ENCODE results near the gene BCL7C. TPM values are rescaled to one million over a fixed set of nuclear protein-coding genes. Genes with fewer than 3 reads are reported as not detected.
A peak's percentile ranks its signal among the peaks of the same experiment; 100 is the strongest.

Gene BCL7C
- total and polyA plus RNA-seq, 10 of the 15 experiments (the other 5 are each of a cell fraction or from before 2014, with no cell fraction given) = 1.1 to 30.5 (median 13.7) TPM

DNA sequence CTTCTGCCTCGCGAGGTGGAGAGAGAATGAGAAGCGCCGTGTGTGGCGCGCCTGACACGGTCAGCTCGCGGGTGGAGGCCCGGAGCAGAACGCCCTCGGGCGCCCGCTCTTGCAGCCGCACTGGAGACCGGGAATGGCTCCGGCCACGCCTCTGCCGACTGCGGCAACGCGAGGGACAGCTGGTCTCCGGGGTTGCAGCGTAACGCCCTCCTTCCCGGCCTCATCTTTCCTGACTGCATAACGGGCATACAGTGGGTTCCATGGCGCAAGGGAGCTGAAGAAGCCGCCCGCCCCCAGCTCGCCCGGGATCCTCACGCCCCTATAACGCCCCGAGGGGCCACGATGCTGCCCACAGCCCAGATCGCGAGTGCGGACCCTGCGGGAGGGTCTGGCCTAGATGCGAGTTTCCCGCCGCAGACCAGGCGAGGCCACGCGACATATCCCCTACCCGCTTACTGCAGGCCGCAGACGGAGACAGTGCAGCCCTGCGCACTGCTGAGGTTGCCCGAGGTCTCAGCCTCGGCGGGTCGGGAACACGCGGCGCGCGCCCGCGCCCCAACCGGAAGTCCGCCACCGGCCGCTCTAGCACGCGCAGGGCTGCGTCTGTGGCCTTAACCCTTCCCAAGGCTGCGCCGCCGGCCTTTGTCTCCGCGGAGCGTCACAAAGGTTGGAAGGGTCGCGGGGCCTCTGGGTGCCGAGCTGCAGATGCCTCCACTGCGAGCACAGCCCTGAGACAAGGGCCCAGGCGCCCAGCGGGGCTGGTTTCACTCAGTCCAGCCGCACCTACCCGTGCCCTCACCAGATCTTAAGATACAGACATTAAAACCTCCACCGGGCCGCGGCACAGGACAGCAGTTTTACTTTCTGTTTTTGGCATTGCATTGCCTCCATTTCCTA is 18.8 kb downstream of the BCL7C start (continued):
- TF ChIP-seq, protein P1, sequence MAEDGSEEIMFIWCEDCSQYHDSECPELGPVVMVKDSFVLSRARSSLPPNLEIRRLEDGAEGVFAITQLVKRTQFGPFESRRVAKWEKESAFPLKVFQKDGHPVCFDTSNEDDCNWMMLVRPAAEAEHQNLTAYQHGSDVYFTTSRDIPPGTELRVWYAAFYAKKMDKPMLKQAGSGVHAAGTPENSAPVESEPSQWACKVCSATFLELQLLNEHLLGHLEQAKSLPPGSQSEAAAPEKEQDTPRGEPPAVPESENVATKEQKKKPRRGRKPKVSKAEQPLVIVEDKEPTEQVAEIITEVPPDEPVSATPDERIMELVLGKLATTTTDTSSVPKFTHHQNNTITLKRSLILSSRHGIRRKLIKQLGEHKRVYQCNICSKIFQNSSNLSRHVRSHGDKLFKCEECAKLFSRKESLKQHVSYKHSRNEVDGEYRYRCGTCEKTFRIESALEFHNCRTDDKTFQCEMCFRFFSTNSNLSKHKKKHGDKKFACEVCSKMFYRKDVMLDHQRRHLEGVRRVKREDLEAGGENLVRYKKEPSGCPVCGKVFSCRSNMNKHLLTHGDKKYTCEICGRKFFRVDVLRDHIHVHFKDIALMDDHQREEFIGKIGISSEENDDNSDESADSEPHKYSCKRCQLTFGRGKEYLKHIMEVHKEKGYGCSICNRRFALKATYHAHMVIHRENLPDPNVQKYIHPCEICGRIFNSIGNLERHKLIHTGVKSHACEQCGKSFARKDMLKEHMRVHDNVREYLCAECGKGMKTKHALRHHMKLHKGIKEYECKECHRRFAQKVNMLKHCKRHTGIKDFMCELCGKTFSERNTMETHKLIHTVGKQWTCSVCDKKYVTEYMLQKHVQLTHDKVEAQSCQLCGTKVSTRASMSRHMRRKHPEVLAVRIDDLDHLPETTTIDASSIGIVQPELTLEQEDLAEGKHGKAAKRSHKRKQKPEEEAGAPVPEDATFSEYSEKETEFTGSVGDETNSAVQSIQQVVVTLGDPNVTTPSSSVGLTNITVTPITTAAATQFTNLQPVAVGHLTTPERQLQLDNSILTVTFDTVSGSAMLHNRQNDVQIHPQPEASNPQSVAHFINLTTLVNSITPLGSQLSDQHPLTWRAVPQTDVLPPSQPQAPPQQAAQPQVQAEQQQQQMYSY (CRISPR knock-in tag; IDR thresholded peaks at IDR 0.05) = no peak
- peak; percentile 87 for TF ChIP-seq GABPA (IDR thresholded peaks at IDR 0.05; ENCODE audit: low read depth)
- TF ChIP-seq, protein P2, sequence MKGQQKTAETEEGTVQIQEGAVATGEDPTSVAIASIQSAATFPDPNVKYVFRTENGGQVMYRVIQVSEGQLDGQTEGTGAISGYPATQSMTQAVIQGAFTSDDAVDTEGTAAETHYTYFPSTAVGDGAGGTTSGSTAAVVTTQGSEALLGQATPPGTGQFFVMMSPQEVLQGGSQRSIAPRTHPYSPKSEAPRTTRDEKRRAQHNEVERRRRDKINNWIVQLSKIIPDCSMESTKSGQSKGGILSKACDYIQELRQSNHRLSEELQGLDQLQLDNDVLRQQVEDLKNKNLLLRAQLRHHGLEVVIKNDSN (IDR thresholded peaks at IDR 0.05; ENCODE audit: borderline replicate concordance, extremely low read length, insufficient read depth, low read depth, low read length) = no peak
- TF ChIP-seq CHD4 (IDR thresholded peaks at IDR 0.05) = no peak
- TF ChIP-seq SRF (IDR thresholded peaks at IDR 0.05; ENCODE audit: low read depth in 2 of 2, low read length in 2 of 2) = 0 out of 4 replicates have a peak, but pooled peaks of 1 of the 2 experiments have one; percentile 26
- no peak; the same call in 1 of the 2 replicates for TF ChIP-seq FOXM1 (IDR thresholded peaks at IDR 0.05; ENCODE audit: low read depth, low read length)
- TF ChIP-seq, protein P3, sequence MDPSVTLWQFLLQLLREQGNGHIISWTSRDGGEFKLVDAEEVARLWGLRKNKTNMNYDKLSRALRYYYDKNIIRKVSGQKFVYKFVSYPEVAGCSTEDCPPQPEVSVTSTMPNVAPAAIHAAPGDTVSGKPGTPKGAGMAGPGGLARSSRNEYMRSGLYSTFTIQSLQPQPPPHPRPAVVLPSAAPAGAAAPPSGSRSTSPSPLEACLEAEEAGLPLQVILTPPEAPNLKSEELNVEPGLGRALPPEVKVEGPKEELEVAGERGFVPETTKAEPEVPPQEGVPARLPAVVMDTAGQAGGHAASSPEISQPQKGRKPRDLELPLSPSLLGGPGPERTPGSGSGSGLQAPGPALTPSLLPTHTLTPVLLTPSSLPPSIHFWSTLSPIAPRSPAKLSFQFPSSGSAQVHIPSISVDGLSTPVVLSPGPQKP (IDR thresholded peaks at IDR 0.05; ENCODE audit: low read depth, low read length) = peak; percentile 94
- TF ChIP-seq BACH1 (IDR thresholded peaks at IDR 0.05; ENCODE audit: borderline replicate concordance) = 0 out of 2 replicates have a peak, but pooled peaks have one; percentile 63
- TF ChIP-seq POLR2A (IDR thresholded peaks at IDR 0.05; ENCODE audit: low read depth, low read length) = peak; percentile 99
- no peak for TF ChIP-seq SUZ12 (IDR thresholded peaks at IDR 0.05; ENCODE audit: unreplicated experiment)
- peak; percentile 60; the same call in 1 of the 2 replicates for TF ChIP-seq CREM (IDR thresholded peaks at IDR 0.05; ENCODE audit: low read depth)
- peak; percentile 17 for TF ChIP-seq BCL3 (IDR thresholded peaks at IDR 0.05; ENCODE audit: borderline replicate concordance, insufficient read depth, low read depth, low read length, poor library complexity, severe bottlenecking)
- TF ChIP-seq CHD2 (IDR thresholded peaks at IDR 0.05; ENCODE audit: borderline replicate concordance, low read depth, low read length) = 0 out of 2 replicates have a peak, but pooled peaks have one; percentile 8
- peak; percentile 16 to 55; a peak in 1 of 4 replicates for TF ChIP-seq IKZF2 (IDR thresholded peaks at IDR 0.05)
- peak; percentile 77 for TF ChIP-seq NR2C1 (IDR thresholded peaks at IDR 0.05)
- TF ChIP-seq SMARCA5 (IDR thresholded peaks at IDR 0.05) = peak; percentile 83
- peak; percentile 84 for TF ChIP-seq MXI1 (IDR thresholded peaks at IDR 0.05; ENCODE audit: low read depth, low read length)
- no peak for TF ChIP-seq HSF1 (IDR thresholded peaks at IDR 0.05; ENCODE audit: low read depth, low read length)
- no peak for TF ChIP-seq STAT3 (IDR thresholded peaks at IDR 0.05; ENCODE audit: low read depth, low read length)
- TF ChIP-seq MEF2B (IDR thresholded peaks at IDR 0.05; ENCODE audit: partially characterized antibody, poor library complexity, severe bottlenecking) = no peak
- no peak for TF ChIP-seq FOXK2 (IDR thresholded peaks at IDR 0.05)

All from GM12878 (cell line).